ENCODE measurements around the gene ROR1.

Gene ROR1

DNA sequence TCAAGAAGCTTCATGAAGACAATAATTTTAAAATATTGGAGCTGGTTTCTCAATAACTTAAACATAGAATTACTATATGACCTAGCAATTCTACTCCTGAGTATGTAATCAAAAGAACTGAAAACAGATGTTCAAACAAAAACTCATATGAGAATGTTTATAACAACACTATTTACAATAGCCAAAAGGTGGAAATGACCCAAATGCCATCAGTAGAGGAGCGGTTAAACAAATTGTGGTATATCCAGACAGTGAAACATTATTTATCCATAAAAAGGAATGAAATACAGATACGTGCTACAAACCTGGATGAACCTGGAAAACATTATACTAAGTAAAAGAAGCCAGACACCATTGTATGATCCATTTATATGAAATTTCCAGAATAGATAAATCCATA lies 366.8 kb downstream of the ROR1 start:
- no peak for DNase-seq (ENCODE audit: low spot score)

- DNase-seq (ENCODE audit: low spot score): no peak
Observed at GRCh38 chr1:64147045-64147724, 373.4 kb downstream of the ROR1 start.

GRCh38 chr1:64147759-64148158 lies 373.9 kb downstream of the ROR1 start:
- no peak for DNase-seq (ENCODE audit: low spot score)

DNA sequence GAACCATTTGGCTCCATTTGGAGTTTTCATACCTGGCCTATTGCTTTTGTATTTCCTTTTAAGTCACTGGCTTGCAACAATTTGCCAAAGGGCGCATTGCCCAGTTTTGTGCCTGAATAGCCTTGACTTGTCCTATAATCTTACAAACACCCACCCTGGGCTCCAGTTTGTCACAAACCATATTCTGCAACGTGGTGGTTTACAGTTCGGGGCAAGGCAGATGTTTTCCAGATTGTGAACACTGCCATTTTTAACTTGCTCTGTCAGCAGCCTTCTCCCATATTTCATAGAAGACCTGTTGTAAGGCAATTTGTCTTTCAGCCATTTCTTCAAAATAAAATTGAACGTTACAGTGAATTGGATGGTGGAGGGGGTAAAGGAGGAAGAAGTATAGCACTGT lies 376.4 kb downstream of the ROR1 start:
- DNase-seq (ENCODE audit: low spot score): no peak

GRCh38 chr1:64150729-64151230 lies 377.0 kb downstream of the ROR1 start:
- DNase-seq (ENCODE audit: low spot score): no peak

GRCh38 chr1:64155278-64155677 lies 381.5 kb downstream of the ROR1 start:
- no peak for DNase-seq (ENCODE audit: low spot score)

DNA sequence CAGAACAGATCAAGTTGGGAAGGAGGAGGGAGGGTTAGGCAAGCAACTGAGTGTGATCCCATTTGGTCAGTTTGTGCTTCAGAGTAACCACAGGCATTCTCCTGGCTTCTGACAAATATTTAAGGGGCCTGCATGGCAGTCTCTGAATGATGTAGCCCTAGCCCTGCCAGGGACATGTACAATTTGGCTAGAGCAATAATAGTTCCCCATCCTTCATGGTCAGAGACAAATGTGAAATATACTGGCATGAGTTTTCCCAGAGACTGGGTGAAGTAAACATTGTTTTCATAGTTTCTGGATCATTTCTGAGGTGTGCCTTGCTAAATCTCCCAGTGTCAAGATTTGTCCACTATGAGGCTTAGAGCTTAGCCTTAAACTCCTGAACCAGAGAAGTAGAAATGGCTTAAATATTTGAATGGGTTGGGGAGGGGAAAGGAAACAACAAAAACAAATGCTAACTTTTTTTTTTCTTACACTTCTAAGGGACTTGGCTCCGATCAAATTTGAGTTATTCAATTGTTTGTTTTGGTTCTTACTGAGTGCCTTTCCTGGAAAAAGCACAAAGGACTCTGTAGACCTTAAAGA lies 387.6 kb downstream of the ROR1 start:
- no peak for DNase-seq (ENCODE audit: low spot score)

DNA sequence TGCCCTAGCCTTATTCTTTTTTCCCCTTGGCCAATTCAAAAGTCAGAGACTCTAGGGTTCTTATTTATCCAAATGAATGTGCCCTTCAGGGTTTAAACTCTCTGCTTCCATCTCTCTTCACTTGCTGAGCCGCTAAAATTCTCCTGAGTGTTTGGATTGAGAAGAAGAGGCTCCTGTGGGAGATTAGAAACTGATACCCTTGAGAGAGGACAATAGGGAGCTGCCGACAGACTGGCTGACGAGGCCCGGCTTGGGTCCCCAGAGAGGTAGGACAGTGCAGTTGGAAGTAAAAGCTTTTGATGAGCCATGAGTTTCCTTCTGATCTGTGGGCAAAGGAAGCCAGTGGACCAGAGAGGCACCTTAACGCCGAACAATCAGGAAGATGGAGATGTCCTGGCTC lies 388.3 kb downstream of the ROR1 start:
- no peak for DNase-seq (ENCODE audit: low spot score)

DNA sequence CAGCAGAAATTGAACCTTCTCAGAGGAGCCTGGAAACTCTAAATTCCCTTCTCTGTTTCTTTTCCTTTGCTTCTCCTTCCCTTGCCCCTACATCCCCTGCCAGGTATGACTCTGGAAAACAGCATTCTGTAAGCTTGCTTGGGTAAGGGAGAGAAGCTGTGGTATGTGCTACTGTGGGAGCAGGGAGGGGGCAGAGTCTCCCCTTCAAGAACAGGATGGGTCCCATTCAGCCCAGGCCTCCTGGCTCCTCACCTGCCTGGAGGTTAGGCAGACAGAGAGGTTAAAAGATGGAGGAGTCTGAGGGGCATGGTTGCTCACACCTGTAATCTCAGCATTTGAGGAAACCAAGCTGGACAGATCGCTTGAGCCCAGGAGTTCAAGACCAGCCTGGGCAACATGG lies 389.0 kb downstream of the ROR1 start:
- no peak for DNase-seq (ENCODE audit: low spot score)

DNA sequence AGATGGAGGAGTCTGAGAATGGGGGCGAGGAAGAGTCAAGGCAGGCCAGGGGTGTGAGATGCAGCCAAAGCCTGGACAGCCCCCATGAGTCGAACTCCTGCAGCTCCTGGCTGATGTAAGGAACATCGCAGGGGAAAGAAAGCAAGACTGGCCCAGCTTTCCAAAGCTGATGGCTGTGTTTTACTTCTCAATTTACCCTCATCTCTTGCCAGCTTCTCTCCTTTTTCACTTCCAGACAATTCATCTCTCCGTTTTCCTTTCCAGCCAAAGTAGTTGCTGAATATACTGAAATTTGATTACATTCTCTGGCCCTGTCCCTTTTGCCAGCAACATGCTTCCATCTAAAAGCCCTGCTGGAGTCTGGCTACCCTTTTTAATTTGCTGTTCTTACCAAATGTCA lies 389.6 kb downstream of the ROR1 start:
- no peak for DNase-seq (ENCODE audit: low spot score)

- DNase-seq (ENCODE audit: low spot score): no peak
Observed at GRCh38 chr1:64163970-64164369, 390.2 kb downstream of the ROR1 start.

DNA sequence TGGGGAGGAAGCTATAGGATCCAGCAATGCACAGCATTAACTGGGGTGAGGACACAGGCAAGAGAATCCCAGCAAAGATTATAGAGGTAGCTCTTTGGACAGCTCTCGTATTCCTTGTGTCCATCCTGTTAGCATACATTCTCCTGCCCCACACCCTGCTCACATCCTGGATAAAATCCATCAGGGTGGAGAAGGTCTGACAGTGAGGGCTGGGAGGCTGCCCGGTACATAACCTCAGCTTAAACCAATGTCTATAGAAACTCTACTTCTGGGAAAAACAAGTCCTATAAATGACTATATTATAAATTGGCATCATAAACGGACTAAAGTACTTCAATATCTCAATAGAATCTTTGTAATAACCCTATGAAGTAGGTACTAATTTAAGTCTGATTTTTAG lies 392.8 kb downstream of the ROR1 start:
- no peak for DNase-seq (ENCODE audit: low spot score)

DNA sequence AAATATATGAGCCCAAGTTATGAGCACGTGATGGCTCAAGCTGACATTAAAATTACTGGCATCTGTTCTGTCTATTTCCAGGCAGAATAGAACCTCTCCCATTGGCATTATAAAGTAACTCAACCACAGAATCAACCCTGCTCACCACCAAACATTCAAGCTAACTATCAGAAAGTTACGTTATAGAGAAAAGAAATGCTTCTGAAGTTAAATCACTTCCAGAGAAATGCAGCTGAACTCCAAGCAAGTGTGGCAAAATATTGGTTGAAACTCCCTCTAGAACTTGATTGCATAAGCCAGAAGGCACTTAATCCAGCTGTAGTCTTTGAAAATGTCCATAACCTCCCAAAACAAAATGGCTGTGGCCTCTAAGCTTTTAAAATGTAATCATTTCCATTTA lies 393.4 kb downstream of the ROR1 start:
- no peak for DNase-seq (ENCODE audit: low spot score)

- DNase-seq (ENCODE audit: low spot score): no peak
Observed at GRCh38 chr1:64171246-64171645, 397.4 kb downstream of the ROR1 start.

DNA sequence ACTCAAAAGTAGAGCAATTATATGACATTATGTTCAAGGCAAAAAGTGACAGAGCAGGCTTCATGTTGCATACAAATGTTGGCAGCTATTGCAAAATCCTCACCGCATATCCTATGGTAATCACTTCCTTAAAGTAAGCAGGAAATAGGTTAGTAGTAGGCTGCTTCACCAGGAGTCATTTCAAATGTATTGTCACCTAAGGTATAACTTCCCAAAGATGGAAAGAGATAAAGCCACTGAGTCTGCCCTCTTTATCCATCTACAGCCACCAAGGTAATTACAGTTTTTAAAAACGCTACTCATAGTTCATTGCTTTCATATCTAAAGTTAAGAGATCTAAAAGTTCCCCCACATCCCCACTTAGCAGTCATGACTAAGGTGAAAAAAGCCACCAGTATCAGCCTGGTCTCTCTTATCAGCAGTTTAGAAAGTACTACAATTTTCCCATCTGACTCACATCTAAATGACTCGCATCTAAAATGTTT lies 398.0 kb downstream of the ROR1 start:
- no peak for DNase-seq (ENCODE audit: low spot score)

- no peak for DNase-seq (ENCODE audit: low spot score)
Observed at GRCh38 chr1:64172458-64172983, 398.7 kb downstream of the ROR1 start.

GRCh38 chr1:64173336-64173940 lies 399.6 kb downstream of the ROR1 start:
- no peak for DNase-seq (ENCODE audit: low spot score)

- no peak for DNase-seq (ENCODE audit: low spot score)
Observed at GRCh38 chr1:64175639-64176038, 401.8 kb downstream of the ROR1 start.

DNA sequence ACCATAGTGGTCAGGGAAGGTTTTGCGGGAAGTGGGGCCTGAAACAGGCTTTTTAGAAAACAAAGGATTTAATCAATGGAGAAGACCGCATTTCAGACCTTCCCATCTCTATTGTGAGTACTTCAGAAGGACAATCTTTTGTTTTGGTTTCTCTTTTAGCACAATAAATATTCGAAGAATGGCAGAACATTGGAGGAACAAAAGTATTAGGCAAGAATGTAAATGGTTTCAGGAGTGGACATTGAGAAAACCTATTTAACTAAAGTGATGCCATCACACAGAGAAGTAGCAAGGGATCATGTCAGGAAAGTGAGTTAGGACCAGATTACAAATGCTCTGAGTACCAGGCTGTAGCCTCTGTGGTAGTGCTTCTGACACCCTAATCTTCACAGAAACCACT lies 402.8 kb downstream of the ROR1 start:
- DNase-seq (ENCODE audit: low spot score): no peak

- DNase-seq (ENCODE audit: low spot score): no peak
Observed at GRCh38 chr1:64179588-64179987, 405.8 kb downstream of the ROR1 start.

GRCh38 chr1:64182207-64182606 lies 408.4 kb downstream of the ROR1 start:
- DNase-seq (ENCODE audit: low spot score): no peak

DNA sequence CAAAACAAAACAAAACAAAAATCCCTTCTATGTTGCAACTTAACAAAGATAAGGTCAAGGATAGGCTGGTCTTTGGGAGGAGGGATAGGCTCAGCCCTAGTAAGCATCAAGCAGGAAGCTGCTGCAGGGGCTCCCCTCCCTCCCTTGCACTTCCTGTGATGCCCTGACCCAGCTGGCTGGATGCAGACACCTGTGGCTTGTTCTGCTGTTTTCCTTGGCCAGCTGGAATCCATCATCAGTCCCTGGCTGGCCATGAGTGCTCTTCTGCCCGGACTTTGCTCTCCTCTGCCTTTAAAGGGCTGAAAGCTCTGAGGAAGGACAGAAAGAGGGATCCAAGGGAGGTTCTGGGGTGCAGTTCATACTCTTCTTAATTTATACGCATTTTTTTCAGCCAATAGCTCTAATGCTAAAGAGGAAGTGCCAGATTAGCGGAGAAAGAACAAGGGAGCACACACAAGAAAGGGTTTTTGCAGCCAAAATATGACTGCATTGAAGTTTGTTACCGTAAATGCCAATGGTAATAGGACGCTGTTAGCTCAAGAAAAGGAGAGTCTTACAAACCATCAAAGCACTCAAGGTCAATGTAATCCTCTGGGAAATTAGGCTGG lies 409.7 kb downstream of the ROR1 start:
- DNase-seq (ENCODE audit: low spot score): no peak

DNA sequence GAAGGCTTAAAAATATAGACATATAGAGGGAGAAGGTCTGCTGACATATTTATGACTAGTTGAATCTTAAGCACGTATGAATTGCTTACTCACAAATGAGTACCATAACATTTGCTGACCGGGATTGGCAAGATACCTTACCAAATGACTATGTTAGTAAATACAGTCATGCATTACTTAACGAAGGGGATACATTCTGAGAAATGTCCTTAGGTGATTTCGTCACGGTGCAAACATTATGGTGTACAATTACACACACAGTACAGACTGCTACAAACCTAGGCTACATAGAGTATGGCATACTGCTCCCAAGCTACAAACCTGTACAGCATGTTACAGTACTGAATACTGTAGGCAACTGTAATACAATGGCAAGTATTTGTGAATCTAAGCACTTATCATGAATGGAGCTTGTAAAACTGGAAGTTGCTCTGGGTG lies 410.2 kb downstream of the ROR1 start:
- no peak for DNase-seq (ENCODE audit: low spot score)
